GM06990 (cell line): ENCODE results near the gene UBE2D1.

Source experiments
- DNase-seq: peaks from one replicate; pipeline ENCODE4 v3.0.0-alpha.2; 2011; ENCODE audit not compliant: insufficient read length; ENCODE audit errors: extremely low read depth
- H3K27me3 ChIP-seq: replicated peaks from 2 replicates; pipeline ENCODE4 v1.6.0; 2011; ENCODE audit warnings: low read length; ENCODE audit not compliant: control insufficient read depth, insufficient read depth
- H3K36me3 ChIP-seq: 2 replicates; pipeline ENCODE4 v1.5.1; 2011; ENCODE audit warnings: low read length; ENCODE audit not compliant: control insufficient read depth, insufficient read depth
- H3K4me3 ChIP-seq: replicated peaks from 2 replicates; pipeline ENCODE4 v1.5.1; 2011; ENCODE audit warnings: low read depth, mild to moderate bottlenecking, control low read depth, low read length
- CTCF ChIP-seq: IDR thresholded peaks from 2 replicates; pipeline ENCODE4 v1.5.1; 2011; ENCODE audit warnings: low read length, control low read depth, mild to moderate bottlenecking, inconsistent platforms; ENCODE audit not compliant: insufficient read depth, poor library complexity, severe bottlenecking

UBE2D1 gene

GRCh38 chr10:58396057-58396456, 61.3 kb downstream of the UBE2D1 start:
- TF ChIP-seq CTCF = no peak

GRCh38 chr10:58397830-58398229, 63.0 kb downstream of the UBE2D1 start:
- no peak for DNase-seq
- Histone ChIP-seq H3K4me3 (no peak overlapping the region), H3K36me3 (peaks cover 3% of the 10 kb centered on the region), H3K27me3 (no peaks in the 10 kb centered on the region)
- no peak for TF ChIP-seq CTCF

More at GRCh38 chr10:58396057-58396456, 61.3 kb downstream of the UBE2D1 start:
- no peak for DNase-seq
- Histone ChIP-seq H3K36me3 (peaks cover 3% of the 10 kb centered on the region), H3K27me3 (no peaks in the 10 kb centered on the region), H3K4me3 (no peak overlapping the region)

GRCh38 chr10:58399410-58399809, 64.6 kb downstream of the UBE2D1 start:
- TF ChIP-seq CTCF = no peak
- no peak for DNase-seq

GRCh38 chr10:58400609-58401008, 65.8 kb downstream of the UBE2D1 start:
- Histone ChIP-seq H3K4me3 (no peak overlapping the region), H3K36me3 (peaks cover 3% of the 10 kb centered on the region), H3K27me3 (no peaks in the 10 kb centered on the region)
- TF ChIP-seq CTCF = no peak
- DNase-seq = no peak

More at GRCh38 chr10:58399410-58399809, 64.6 kb downstream of the UBE2D1 start:
- H3K36me3 ChIP-seq = peaks cover 3% of the 10 kb centered on the region
- no peak overlapping the region for H3K4me3 ChIP-seq
- no peaks in the 10 kb centered on the region for H3K27me3 ChIP-seq

- no peak for DNase-seq
- H3K27me3 ChIP-seq = no peaks in the 10 kb centered on the region
- TF ChIP-seq CTCF = no peak
- no peak overlapping the region for H3K4me3 ChIP-seq
- no peaks in the 10 kb centered on the region for H3K36me3 ChIP-seq
Observed at GRCh38 chr10:58404001-58404400, 69.2 kb downstream of the UBE2D1 start.
